ENCODE results near the gene ZNF488.

DNA sequence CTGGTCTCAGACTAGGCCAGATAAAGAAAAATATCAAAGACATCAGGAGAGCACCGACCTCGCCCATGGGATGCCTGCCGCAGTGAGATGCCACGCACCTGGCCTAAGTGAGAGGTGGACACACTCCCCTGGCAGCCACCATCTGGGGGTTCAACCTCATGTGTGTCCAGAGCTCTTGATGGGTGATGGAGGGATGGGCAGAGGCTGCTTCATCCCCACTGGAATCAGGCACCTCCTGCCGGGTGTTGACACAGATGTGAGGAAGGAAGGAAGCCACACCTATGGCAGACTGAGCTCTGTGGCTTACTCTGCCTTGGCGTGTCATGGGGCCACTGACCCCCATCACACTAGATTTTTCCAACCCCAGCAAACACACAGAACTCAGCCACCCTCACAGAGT is 11.4 kb downstream of the ZNF488 start:
- TF ChIP-seq, protein P1, sequence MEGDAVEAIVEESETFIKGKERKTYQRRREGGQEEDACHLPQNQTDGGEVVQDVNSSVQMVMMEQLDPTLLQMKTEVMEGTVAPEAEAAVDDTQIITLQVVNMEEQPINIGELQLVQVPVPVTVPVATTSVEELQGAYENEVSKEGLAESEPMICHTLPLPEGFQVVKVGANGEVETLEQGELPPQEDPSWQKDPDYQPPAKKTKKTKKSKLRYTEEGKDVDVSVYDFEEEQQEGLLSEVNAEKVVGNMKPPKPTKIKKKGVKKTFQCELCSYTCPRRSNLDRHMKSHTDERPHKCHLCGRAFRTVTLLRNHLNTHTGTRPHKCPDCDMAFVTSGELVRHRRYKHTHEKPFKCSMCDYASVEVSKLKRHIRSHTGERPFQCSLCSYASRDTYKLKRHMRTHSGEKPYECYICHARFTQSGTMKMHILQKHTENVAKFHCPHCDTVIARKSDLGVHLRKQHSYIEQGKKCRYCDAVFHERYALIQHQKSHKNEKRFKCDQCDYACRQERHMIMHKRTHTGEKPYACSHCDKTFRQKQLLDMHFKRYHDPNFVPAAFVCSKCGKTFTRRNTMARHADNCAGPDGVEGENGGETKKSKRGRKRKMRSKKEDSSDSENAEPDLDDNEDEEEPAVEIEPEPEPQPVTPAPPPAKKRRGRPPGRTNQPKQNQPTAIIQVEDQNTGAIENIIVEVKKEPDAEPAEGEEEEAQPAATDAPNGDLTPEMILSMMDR (IDR thresholded peaks at IDR 0.05): no peak
- TF ChIP-seq POLR2AphosphoS5 (IDR thresholded peaks at IDR 0.05) (no peak), EP300 (IDR thresholded peaks at IDR 0.05) (no peak)
